Fibroblast of skin of right quadriceps (primary cell): ENCODE results near the gene METAP1.
"Not testable (repeated sequence)": the region's sequence is repeated elsewhere in the genome, so short reads cannot be mapped to it uniquely, and the experiment has no call there.

Experiments
- DNase-seq: peaks from one replicate; pipeline ENCODE4 v3.0.0-alpha.2; 2013

The METAP1 gene

GRCh38 chr4:99102634-99103033, 107.1 kb downstream of the METAP1 start:
- DNase-seq: no peak

GRCh38 chr4:99103166-99103565, 107.6 kb downstream of the METAP1 start:
- no peak for DNase-seq

- DNase-seq: peak; percentile 31
Measured at GRCh38 chr4:99104153-99104552, 108.6 kb downstream of the METAP1 start.

- DNase-seq: not testable (repeated sequence)
Measured at GRCh38 chr4:99109286-99109685, 113.8 kb downstream of the METAP1 start.
